ENCODE measurements around the gene PNLDC1. TPM values are rescaled to one million over a fixed set of nuclear protein-coding genes. Genes with fewer than 3 reads are reported as not detected.
"Not testable (repeated sequence)": the region's sequence is repeated elsewhere in the genome, so short reads cannot be mapped to it uniquely, and the experiment has no call there.

Gene PNLDC1
- total RNA-seq, 1 experiment from 2014 or later, result not detected

DNA sequence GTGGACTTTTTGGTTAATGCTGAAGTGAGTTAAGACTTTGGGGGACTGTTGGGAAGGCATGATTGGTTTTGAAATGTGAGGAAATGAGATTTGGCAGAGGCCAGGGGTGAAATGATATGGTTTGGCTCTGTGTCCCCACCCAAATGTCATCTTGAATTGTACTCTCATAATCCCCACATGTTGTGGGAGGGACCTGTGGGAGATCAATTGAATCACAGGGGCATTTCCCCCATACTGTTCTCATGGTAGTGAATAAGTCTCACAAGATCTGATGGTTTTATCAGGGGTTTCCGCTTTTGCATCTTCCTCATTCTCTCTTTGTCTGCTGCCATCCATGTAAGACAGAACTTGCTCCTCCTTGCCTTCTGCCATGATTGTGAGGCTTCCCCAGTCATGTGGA lies 49.8 kb downstream of the PNLDC1 start:
- DNase-seq (ENCODE audit: low read depth), result not testable (repeated sequence)

DNA sequence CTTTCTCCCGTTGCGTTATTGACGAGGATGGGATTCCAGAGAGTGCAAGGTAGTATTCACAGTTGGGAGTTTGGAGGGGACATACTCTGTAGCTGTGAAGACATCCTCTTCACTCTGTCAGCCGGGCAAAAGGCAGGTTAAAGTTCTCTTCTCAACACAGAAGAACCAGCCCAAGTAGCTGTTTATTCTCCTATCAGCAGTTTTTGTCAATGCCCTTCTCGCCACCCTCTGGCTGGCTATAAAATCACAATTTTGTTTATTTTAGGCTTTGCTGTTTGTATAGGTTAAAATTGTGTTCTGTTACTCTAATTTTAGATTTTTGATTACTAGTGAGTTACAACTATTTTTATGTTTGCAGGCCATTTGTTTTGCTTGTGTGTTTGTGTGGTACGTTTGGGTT lies 52.8 kb downstream of the PNLDC1 start:
- DNase-seq (ENCODE audit: low read depth), result peak; percentile 30

DNA sequence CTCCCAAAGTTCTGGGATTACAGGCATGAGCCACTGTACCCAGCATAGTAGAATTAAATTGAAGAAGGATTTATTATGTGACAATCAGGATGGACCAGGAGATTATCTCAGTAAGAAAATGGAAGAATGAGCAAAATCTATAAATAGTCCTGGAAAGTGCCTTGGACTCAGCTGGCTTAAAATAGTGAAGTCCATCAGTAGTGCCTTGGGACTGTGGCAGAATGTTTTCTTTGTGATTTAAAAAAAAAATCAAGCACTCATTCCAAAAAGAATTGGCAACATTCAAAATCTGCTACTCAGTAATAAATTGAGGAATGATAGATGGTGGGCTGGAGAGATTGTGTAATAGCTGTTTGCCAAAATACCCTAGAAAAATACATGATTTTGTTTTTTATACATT lies 53.7 kb downstream of the PNLDC1 start:
- DNase-seq (ENCODE audit: low read depth), result no peak

DNA sequence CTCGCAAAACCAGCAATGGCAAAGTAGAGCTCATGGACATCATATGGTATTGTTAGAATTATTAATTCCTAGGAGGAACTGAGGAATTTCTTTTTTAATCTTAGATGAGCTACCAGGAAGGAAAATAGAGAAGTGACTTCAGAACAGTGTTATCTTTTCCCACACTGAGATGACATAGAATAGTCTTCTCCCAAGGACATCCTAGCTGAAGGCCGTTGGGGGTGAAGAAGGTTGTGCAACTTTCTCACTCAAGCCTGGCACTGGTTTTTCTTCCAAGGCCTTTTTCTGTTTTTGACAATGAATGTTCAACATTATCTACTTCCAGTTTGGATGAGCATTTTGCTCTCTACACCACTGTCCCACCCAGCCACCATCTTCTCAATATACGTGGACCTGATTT lies 54.9 kb downstream of the PNLDC1 start:
- no peak for DNase-seq (ENCODE audit: low read depth)

DNA sequence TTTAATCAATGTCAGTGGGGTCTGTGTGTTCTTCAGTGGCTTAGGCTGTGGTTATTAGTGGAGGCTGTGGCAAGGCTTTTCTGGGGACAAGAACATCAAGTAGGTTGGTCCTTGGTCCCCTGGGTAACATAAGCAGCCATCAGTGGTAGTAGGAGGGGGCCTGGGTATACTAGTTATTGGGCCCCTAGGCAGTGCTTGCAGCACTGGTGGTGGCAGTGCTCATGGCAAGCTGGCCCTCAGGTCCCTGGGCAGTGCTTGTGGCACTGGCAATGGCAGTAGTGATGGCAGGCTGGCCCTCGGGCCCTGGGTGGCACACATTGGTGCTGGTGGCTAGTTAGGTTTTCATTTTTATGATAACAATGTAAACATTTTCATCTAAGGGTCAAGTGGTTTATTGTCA lies 58.2 kb downstream of the PNLDC1 start:
- DNase-seq (ENCODE audit: low read depth), result no peak

DNA sequence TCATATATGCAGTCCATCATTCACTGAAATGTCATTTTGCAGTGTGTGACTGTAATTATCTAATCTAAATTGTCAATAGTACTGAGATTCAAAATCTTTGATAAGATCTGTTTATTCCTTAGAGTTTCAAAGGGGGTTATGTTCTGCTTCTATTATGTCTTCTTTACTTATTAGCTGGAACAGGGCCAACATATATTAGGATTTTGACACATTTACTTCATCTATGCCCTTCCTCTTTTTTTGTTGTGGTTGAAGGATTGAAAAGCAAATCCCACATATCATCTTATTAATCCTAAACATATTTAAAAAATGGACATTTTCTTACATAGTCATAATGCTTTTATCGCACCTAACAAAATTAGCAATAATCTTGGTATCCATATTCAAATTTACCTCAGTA lies 60.4 kb downstream of the PNLDC1 start:
- DNase-seq (ENCODE audit: low read depth), result no peak

DNA sequence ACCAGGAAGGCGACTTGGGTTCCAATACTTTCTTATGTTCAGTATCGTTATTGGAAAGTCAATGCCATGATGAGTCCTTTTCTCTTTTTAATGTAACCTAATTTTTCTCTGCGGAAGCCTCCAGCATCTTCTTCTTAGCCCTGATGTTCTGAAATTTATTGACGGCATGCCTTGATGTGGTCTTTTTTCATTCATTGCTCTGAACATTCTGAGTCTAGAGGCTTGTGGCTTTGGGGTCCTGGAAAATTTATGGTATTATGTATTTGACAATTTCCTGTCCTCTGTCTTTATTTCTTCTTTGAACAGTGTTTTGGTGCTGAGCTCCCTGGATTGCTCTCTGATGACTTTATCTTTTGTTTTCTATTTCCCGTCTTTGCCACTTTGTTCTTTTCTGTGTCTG lies 62.0 kb downstream of the PNLDC1 start:
- no peak for DNase-seq (ENCODE audit: low read depth)

DNA sequence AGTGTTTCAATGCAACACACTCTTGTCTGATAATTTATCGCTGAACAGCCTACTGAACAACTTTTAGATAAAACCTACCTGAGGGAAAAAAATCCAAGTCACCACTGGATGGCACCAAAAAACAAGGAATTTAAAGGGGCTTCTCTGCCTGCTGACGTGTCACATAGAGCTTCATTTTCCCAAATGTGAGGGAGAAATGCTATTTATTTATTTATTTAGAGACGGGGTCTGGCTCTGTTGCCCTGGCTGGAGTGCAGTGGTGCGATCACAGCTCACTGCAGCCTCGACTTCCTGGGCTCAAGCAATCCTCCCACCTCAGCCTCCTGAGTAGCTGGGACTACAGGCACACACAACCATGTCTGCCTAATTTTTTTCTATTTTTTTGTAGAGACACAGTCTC lies 63.3 kb downstream of the PNLDC1 start:
- peak; percentile 72 for DNase-seq (ENCODE audit: low read depth)

DNA sequence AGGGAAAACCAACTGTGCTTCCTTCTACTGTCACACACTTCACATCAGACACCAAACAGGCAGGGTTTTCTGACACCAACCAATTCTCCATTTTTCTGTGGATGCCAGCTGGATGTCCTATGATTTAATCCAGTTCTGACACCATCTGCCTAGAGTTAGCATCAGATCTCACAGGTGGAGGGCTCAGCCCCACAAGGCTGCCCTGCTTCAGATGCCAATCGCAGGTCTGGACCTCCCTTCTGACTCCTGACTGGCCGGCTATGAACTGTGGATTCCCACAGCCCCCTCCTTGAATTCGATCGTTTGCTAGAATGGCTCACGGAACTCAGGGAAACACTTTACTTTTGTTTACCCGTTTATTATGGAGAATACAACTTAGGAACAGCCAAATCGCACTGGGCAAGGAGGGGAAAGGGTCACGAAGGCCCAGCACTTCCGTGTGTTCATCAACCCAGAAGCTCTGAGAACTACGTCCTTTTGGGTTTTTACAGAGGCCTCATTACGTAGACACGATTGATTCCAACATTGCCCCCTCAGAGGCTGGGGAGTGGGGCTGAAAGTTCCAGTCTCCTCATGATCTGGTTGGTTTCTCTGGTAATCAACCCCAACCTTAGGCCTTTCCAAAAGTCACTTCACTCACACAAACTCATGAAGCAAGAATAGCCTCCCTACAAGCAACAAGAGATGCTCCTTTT lies 65.3 kb downstream of the PNLDC1 start:
- DNase-seq (ENCODE audit: low read depth), result no peak

DNA sequence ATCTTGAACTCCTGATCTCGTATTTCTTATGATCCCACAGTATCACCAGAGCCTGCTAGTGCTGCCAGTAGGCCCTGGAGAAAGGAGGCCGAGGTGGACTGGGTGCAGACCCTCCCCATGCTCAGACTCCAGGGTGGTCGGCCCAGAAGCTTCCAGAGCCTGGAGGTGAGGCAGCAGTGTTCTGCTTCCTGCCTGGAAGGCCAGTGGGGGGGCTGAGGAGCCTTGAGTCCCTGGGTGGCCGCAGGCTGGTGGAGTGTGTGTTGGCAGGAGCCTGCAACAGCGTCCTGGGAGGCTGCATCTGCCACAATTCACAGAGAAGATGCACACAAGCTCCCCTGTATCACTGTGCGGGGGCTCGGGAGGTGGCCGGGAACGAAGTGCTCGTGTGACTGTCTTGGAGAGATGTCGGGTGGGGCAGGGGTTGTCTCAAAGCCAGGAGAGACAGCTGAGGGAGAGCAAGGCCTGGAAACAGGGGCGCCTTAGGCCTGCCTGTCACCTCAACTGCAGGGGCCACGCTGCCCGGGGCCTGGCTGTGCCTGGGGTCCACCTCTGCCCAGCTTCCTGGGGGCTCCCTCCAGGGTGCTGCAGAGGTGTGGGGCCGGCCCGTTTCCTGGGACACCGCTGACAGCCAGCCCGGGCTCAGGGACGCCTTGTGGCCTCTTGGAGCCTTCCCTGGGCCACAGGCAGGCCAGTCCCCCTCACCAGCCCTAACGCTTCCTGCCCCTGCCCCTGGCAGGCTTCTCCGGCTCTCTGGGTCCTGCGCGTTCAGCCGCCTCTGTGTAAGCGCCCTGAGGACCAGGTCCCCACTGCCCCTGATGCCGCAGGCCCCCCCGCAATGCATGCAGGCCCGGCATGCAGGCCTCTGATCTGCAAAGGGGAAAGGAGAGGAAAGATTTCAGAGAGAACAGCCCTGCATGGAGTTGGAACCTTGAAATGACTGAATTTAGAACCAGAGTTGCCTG lies 66.5 kb downstream of the PNLDC1 start:
- no peak for DNase-seq (ENCODE audit: low read depth)

Other genes with a start within 250 kb of the PNLDC1 start
- 73.2 and 108 TPM in 2 replicates for gene SOD2, start 107.0 kb upstream of the PNLDC1 start, total RNA-seq (2014; rRNA removed; shearing (Covaris generic))
- 79.6 and 106 TPM in 2 replicates for gene WTAP, start 72.8 kb upstream of the PNLDC1 start, total RNA-seq (2014; rRNA removed; shearing (Covaris generic))
- 49.6 and 75.8 TPM in 2 replicates for gene ACAT2, start 38.2 kb upstream of the PNLDC1 start, total RNA-seq (2014; rRNA removed; shearing (Covaris generic))
- 264 and 310 TPM in 2 replicates for gene TCP1, start 10.7 kb upstream of the PNLDC1 start, total RNA-seq (2014; rRNA removed; shearing (Covaris generic))
- 241 and 249 TPM in 2 replicates for gene MRPL18, start 9.8 kb upstream of the PNLDC1 start, total RNA-seq (2014; rRNA removed; shearing (Covaris generic))
- not detected in 2 replicates for gene MAS1, start 90.7 kb downstream of the PNLDC1 start, total RNA-seq (2014; rRNA removed; shearing (Covaris generic))
- 41.4 and 67.8 TPM in 2 replicates for gene IGF2R, start 168.8 kb downstream of the PNLDC1 start, total RNA-seq (2014; rRNA removed; shearing (Covaris generic))